RWPE2 (cell line): ENCODE measurements around the gene GPR42.
"Not testable (repeated sequence)": the region's sequence is repeated elsewhere in the genome, so short reads cannot be mapped to it uniquely, and the experiment has no call there.

ENCODE experiments used
- ATAC-seq: fragments of 200-7000 bp; cut with Tn5 transposase; 3 replicates; pipeline ENCODE4 v1.9.1; 2021; ENCODE audit warnings: low read depth
- DNase-seq: peaks from one replicate; pipeline ENCODE4 v3.0.0-alpha.2; 2020; ENCODE audit warnings: low spot score
- H3K27ac ChIP-seq: fragments of 450-650 bp; 2 replicates; pipeline ENCODE4 v1.5.1; 2017; ENCODE audit warnings: mild to moderate bottlenecking; ENCODE audit not compliant: poor library complexity, severe bottlenecking
- H3K27me3 ChIP-seq: fragments of 250-450 bp; sonication (Bioruptor Pico); 2 replicates; pipeline ENCODE4 v1.5.1; 2021; ENCODE audit warnings: mild to moderate bottlenecking, moderate library complexity; ENCODE audit not compliant: insufficient read depth, poor library complexity, severe bottlenecking
- H3K36me3 ChIP-seq: fragments of 250-450 bp; sonication (Bioruptor Pico); 2 replicates; pipeline ENCODE4 v1.5.1; 2020; ENCODE audit warnings: low read depth, mild to moderate bottlenecking, moderate library complexity
- H3K4me1 ChIP-seq: fragments of 250-450 bp; sonication (Bioruptor Pico); 2 replicates; pipeline ENCODE4 v1.5.1; 2021; ENCODE audit warnings: mild to moderate bottlenecking, moderate library complexity; ENCODE audit not compliant: insufficient read depth, poor library complexity, severe bottlenecking
- H3K4me3 ChIP-seq: fragments of 250-450 bp; sonication (Bioruptor Pico); 2 replicates; pipeline ENCODE4 v1.5.1; 2021; ENCODE audit warnings: mild to moderate bottlenecking, moderate library complexity; ENCODE audit not compliant: severe bottlenecking
- H3K9me3 ChIP-seq: fragments of 250-450 bp; sonication (Bioruptor Pico); 2 replicates; pipeline ENCODE4 v1.5.1; 2021; ENCODE audit warnings: mild to moderate bottlenecking, moderate library complexity; ENCODE audit not compliant: severe bottlenecking
- CTCF ChIP-seq: fragments of 450-650 bp; IDR thresholded peaks from one replicate; pipeline ENCODE4 v1.5.1; 2017; ENCODE audit warnings: mild to moderate bottlenecking, moderate library complexity; ENCODE audit not compliant: poor library complexity, severe bottlenecking

The GPR42 gene

GRCh38 chr19:35357867-35358573 is 12.8 kb upstream of the GPR42 start, which contains the start of gene FFAR3:
TSS of gene FFAR3 (plus strand) at chr19:35358460. CDS start at chr19:35358891, 431 bp downstream.
- Histone ChIP-seq H3K4me1 (no peaks in the 10 kb centered on the region), H3K27me3 (peaks cover 21% of the 10 kb centered on the region), H3K9me3 (no peaks in the 10 kb centered on the region), H3K4me3 (no peak within 1 kb of the TSS), H3K27ac (no peak within 1 kb of the TSS), H3K36me3 (no peaks in the 10 kb centered on the region)
- no peak for TF ChIP-seq CTCF
- ATAC-seq (no peak), DNase-seq (peak; percentile 30)

GRCh38 chr19:35358834-35359233 is 12.0 kb upstream of the GPR42 start:
- not testable (repeated sequence) for H3K36me3 ChIP-seq, H3K9me3 ChIP-seq, H3K4me3 ChIP-seq, DNase-seq, ATAC-seq, H3K4me1 ChIP-seq, H3K27ac ChIP-seq
- peaks cover 23% of the 10 kb centered on the region for H3K27me3 ChIP-seq

- DNase-seq: peak; percentile 41
- not testable (repeated sequence) for H3K27ac ChIP-seq, H3K4me1 ChIP-seq, H3K36me3 ChIP-seq, H3K4me3 ChIP-seq, ATAC-seq, H3K9me3 ChIP-seq
- peaks cover 26% of the 10 kb centered on the region for H3K27me3 ChIP-seq
These were observed 11.5 kb upstream of the GPR42 start for GRCh38 chr19:35359395-35359794.

GRCh38 chr19:35360081-35360480 is 10.8 kb upstream of the GPR42 start:
- peaks cover 30% of the 10 kb centered on the region for H3K27me3 ChIP-seq
- not testable (repeated sequence) for H3K4me1 ChIP-seq, ATAC-seq, H3K4me3 ChIP-seq, H3K27ac ChIP-seq, H3K36me3 ChIP-seq, H3K9me3 ChIP-seq
- peak; percentile 6 for DNase-seq

- no peak overlapping the region for H3K4me3 ChIP-seq
- no peak overlapping the region for H3K27ac ChIP-seq
- no peaks in the 10 kb centered on the region for H3K9me3 ChIP-seq
- H3K27me3 ChIP-seq: peaks cover 27% of the 10 kb centered on the region
- ATAC-seq (no peak), DNase-seq (no peak)
- no peaks in the 10 kb centered on the region for H3K4me1 ChIP-seq
- TF ChIP-seq CTCF: no peak
- H3K36me3 ChIP-seq: no peaks in the 10 kb centered on the region
These were observed 9.9 kb upstream of the GPR42 start for GRCh38 chr19:35360880-35361420.

- Histone ChIP-seq H3K27ac (no peak overlapping the region), H3K27me3 (peaks cover 30% of the 10 kb centered on the region), H3K9me3 (no peaks in the 10 kb centered on the region), H3K4me1 (no peaks in the 10 kb centered on the region), H3K4me3 (no peak overlapping the region), H3K36me3 (no peaks in the 10 kb centered on the region)
- no peak for ATAC-seq
- no peak for DNase-seq
- TF ChIP-seq CTCF: no peak
These were observed 8.4 kb upstream of the GPR42 start for GRCh38 chr19:35362261-35363000.
